NT2/D1 (cell line): Measurements from ENCODE around the gene RINT1.

Experiments
- DNase-seq: peaks from one replicate; pipeline ENCODE4 v3.0.0-alpha.2; 2011; ENCODE audit warnings: low read depth, low spot score
- H3K27me3 ChIP-seq: 2 replicates; pipeline ENCODE4 v1.6.0; 2011; ENCODE audit warnings: mild to moderate bottlenecking; ENCODE audit not compliant: insufficient read length, insufficient read depth
- H3K36me3 ChIP-seq: 2 replicates; pipeline ENCODE4 v1.6.1; 2011; ENCODE audit warnings: mild to moderate bottlenecking, low read length, mixed read lengths; ENCODE audit not compliant: insufficient read depth, insufficient read length
- H3K4me1 ChIP-seq: 2 replicates; pipeline ENCODE4 v1.5.1; 2011; ENCODE audit not compliant: insufficient read depth, insufficient read length
- H3K4me3 ChIP-seq: 2 replicates; pipeline ENCODE4 v1.5.1; 2011; ENCODE audit warnings: low read depth; ENCODE audit not compliant: insufficient read length
- H3K9ac ChIP-seq: 2 replicates; pipeline ENCODE4 v1.6.0; 2011; ENCODE audit warnings: low read depth; ENCODE audit not compliant: insufficient read length
- H3K9me3 ChIP-seq: 2 replicates; pipeline ENCODE4 v1.5.1; 2011; ENCODE audit warnings: mild to moderate bottlenecking, low read length; ENCODE audit not compliant: insufficient read depth
- SUZ12 ChIP-seq: IDR thresholded peaks from 2 replicates; pipeline ENCODE4 v1.6.1; 2011; ENCODE audit not compliant: insufficient read length, insufficient read depth; ENCODE audit errors: extremely low read depth
- YY1 ChIP-seq: IDR thresholded peaks from 2 replicates; pipeline ENCODE4 v1.6.1; 2011; ENCODE audit not compliant: insufficient read length, insufficient read depth
- ZNF274 ChIP-seq: IDR thresholded peaks from 2 replicates; pipeline ENCODE4 v1.6.1; 2011; ENCODE audit warnings: mild to moderate bottlenecking, low read depth, low read length

RINT1 gene

GRCh38 chr7:105559926-105560325, 27.9 kb downstream of the RINT1 start:
- TF ChIP-seq YY1 (no peak), ZNF274 (no peak), SUZ12 (no peak)
- no peaks in the 10 kb centered on the region for H3K9me3 ChIP-seq
- no peak overlapping the region for H3K4me3 ChIP-seq
- no peak overlapping the region for H3K9ac ChIP-seq
- peaks cover 56% of the 10 kb centered on the region for H3K36me3 ChIP-seq
- DNase-seq = no peak
- H3K27me3 ChIP-seq = no peaks in the 10 kb centered on the region
- H3K4me1 ChIP-seq = no peaks in the 10 kb centered on the region

- Histone ChIP-seq H3K4me3 (no peak overlapping the region), H3K27me3 (no peaks in the 10 kb centered on the region), H3K9ac (no peak overlapping the region), H3K9me3 (no peaks in the 10 kb centered on the region), H3K4me1 (no peaks in the 10 kb centered on the region), H3K36me3 (peaks cover 51% of the 10 kb centered on the region)
- no peak for DNase-seq
- TF ChIP-seq SUZ12 = no peak
- no peak for TF ChIP-seq ZNF274
- TF ChIP-seq YY1 = no peak
Measured at GRCh38 chr7:105565190-105565589, 33.2 kb downstream of the RINT1 start.

GRCh38 chr7:105567024-105567423, 35.0 kb downstream of the RINT1 start:
- Histone ChIP-seq H3K9me3 (no peaks in the 10 kb centered on the region), H3K4me1 (no peaks in the 10 kb centered on the region), H3K27me3 (no peaks in the 10 kb centered on the region), H3K36me3 (peaks cover 45% of the 10 kb centered on the region), H3K9ac (no peak overlapping the region), H3K4me3 (no peak overlapping the region)
- TF ChIP-seq ZNF274 = no peak
- no peak for TF ChIP-seq YY1
- TF ChIP-seq SUZ12 = no peak
- DNase-seq = no peak

GRCh38 chr7:105567821-105568220, 35.8 kb downstream of the RINT1 start:
- no peaks in the 10 kb centered on the region for H3K4me1 ChIP-seq
- no peak for TF ChIP-seq YY1
- no peak for TF ChIP-seq SUZ12
- no peak for TF ChIP-seq ZNF274
- peaks cover 44% of the 10 kb centered on the region for H3K36me3 ChIP-seq
- no peak overlapping the region for H3K9ac ChIP-seq
- no peaks in the 10 kb centered on the region for H3K9me3 ChIP-seq
- DNase-seq = no peak
- no peaks in the 10 kb centered on the region for H3K27me3 ChIP-seq
- H3K4me3 ChIP-seq = no peak overlapping the region

- H3K9ac ChIP-seq = no peak overlapping the region
- no peak overlapping the region for H3K4me3 ChIP-seq
- DNase-seq = no peak
- TF ChIP-seq ZNF274 = no peak
- no peak for TF ChIP-seq YY1
- no peak for TF ChIP-seq SUZ12
- H3K9me3 ChIP-seq = no peaks in the 10 kb centered on the region
- H3K27me3 ChIP-seq = no peaks in the 10 kb centered on the region
- H3K4me1 ChIP-seq = no peaks in the 10 kb centered on the region
- peaks cover 18% of the 10 kb centered on the region for H3K36me3 ChIP-seq
Measured at GRCh38 chr7:105571891-105572290, 39.9 kb downstream of the RINT1 start.

GRCh38 chr7:105577251-105577650, 45.2 kb downstream of the RINT1 start:
- Histone ChIP-seq H3K4me1 (no peaks in the 10 kb centered on the region), H3K27me3 (no peaks in the 10 kb centered on the region), H3K9me3 (no peaks in the 10 kb centered on the region), H3K4me3 (no peak overlapping the region), H3K9ac (no peak overlapping the region), H3K36me3 (no peaks in the 10 kb centered on the region)
- no peak for DNase-seq
- TF ChIP-seq ZNF274 (no peak), YY1 (no peak), SUZ12 (no peak)

GRCh38 chr7:105578496-105578895, 46.5 kb downstream of the RINT1 start:
- DNase-seq = no peak
- Histone ChIP-seq H3K36me3 (no peaks in the 10 kb centered on the region), H3K4me1 (no peaks in the 10 kb centered on the region), H3K27me3 (no peaks in the 10 kb centered on the region), H3K4me3 (no peak overlapping the region), H3K9ac (no peak overlapping the region), H3K9me3 (no peaks in the 10 kb centered on the region; the same call in 1 of the 2 replicates)
- TF ChIP-seq YY1 (no peak), ZNF274 (no peak), SUZ12 (no peak)

- Histone ChIP-seq H3K9ac (no peak overlapping the region), H3K9me3 (peaks cover 13% of the 10 kb centered on the region; the same call in 1 of the 2 replicates), H3K4me1 (no peaks in the 10 kb centered on the region), H3K36me3 (no peaks in the 10 kb centered on the region), H3K4me3 (no peak overlapping the region), H3K27me3 (no peaks in the 10 kb centered on the region)
- DNase-seq = no peak
- no peak for TF ChIP-seq ZNF274
- no peak for TF ChIP-seq YY1
- no peak for TF ChIP-seq SUZ12
Measured at GRCh38 chr7:105580022-105580740, 48.2 kb downstream of the RINT1 start.
